SK-N-SH treated with all-trans-retinoic acid at 6 μM for 48 hours (cell line): ENCODE data around the gene HTR4.
A peak's percentile ranks its signal among the peaks of the same experiment; 100 is the strongest.
"Not testable (repeated sequence)": the region's sequence is repeated elsewhere in the genome, so short reads cannot be mapped to it uniquely, and the experiment has no call there.

Source experiments
- ATAC-seq: fragments of 200-7000 bp; cut with Tn5 transposase; 3 replicates; pipeline ENCODE4 v1.9.1; 2020; ENCODE audit warnings: mild to moderate bottlenecking, moderate library complexity
- ARNTL ChIP-seq: fragments of 450-650 bp; formaldehyde crosslinking; IDR thresholded peaks from 2 replicates; pipeline ENCODE4 v1.5.0; 2020; ENCODE audit warnings: low read depth, mild to moderate bottlenecking, moderate library complexity, borderline replicate concordance
- BACH2 ChIP-seq: fragments of 250-450 bp; sonication (Bioruptor Pico); IDR thresholded peaks from 2 replicates; pipeline ENCODE4 v1.9.0; 2021; ENCODE audit warnings: mild to moderate bottlenecking, borderline replicate concordance
- CSDC2 ChIP-seq: fragments of 250-450 bp; sonication (Bioruptor Pico); IDR thresholded peaks from 2 replicates; pipeline ENCODE4 v1.5.0; 2020; ENCODE audit warnings: mild to moderate bottlenecking, moderate library complexity
- ESRRG ChIP-seq: fragments of 250-450 bp; sonication (Bioruptor Pico); IDR thresholded peaks from 2 replicates; pipeline ENCODE4 v1.6.1; 2021; ENCODE audit warnings: mild to moderate bottlenecking
- GLIS3 ChIP-seq: fragments of 250-450 bp; sonication (Bioruptor Pico); IDR thresholded peaks from 2 replicates; pipeline ENCODE4 v1.5.0; 2020; ENCODE audit warnings: mild to moderate bottlenecking, moderate library complexity
- ISL1 ChIP-seq: fragments of 250-450 bp; sonication (Bioruptor Pico); IDR thresholded peaks from 2 replicates; pipeline ENCODE4 v2.1.2; 2022; ENCODE audit warnings: mild to moderate bottlenecking, moderate library complexity
- PPARA ChIP-seq: fragments of 250-450 bp; sonication (Bioruptor Pico); IDR thresholded peaks from 2 replicates; pipeline ENCODE4 v1.5.0; 2020; ENCODE audit warnings: mild to moderate bottlenecking, borderline replicate concordance
- TCF4 ChIP-seq: fragments of 250-450 bp; sonication (Bioruptor Pico); IDR thresholded peaks from 2 replicates; pipeline ENCODE4 v1.8.0; 2021; ENCODE audit warnings: mild to moderate bottlenecking, moderate library complexity, borderline replicate concordance
- TOX ChIP-seq: fragments of 250-450 bp; sonication (Bioruptor Pico); IDR thresholded peaks from 2 replicates; pipeline ENCODE4 v1.8.0; 2021; ENCODE audit warnings: mild to moderate bottlenecking, moderate library complexity, borderline replicate concordance
- ZC3H10 ChIP-seq: fragments of 250-450 bp; sonication (Bioruptor Pico); IDR thresholded peaks from 2 replicates; pipeline ENCODE4 v1.5.1; 2021; ENCODE audit warnings: mild to moderate bottlenecking, moderate library complexity
- ZFP3 ChIP-seq: fragments of 250-450 bp; sonication (Bioruptor Pico); IDR thresholded peaks from 2 replicates; pipeline ENCODE4 v1.5.0; 2020; ENCODE audit warnings: mild to moderate bottlenecking, moderate library complexity
- ZFP30 ChIP-seq: fragments of 450-650 bp; formaldehyde crosslinking; IDR thresholded peaks from 2 replicates; pipeline ENCODE4 v1.5.0; 2022; ENCODE audit warnings: mild to moderate bottlenecking, moderate library complexity
- ZNF70 ChIP-seq: fragments of 450-650 bp; formaldehyde crosslinking; IDR thresholded peaks from 2 replicates; pipeline ENCODE4 v1.5.0; 2020; ENCODE audit warnings: mild to moderate bottlenecking, moderate library complexity
- ZNF8 ChIP-seq: fragments of 450-650 bp; formaldehyde crosslinking; IDR thresholded peaks from 2 replicates; pipeline ENCODE4 v1.5.0; 2020; ENCODE audit warnings: mild to moderate bottlenecking, moderate library complexity
- TF ChIP-seq, protein P1 (sequence below): fragments of 250-450 bp; sonication (Bioruptor Pico); IDR thresholded peaks from 2 replicates; pipeline ENCODE4 v1.5.0; 2020; ENCODE audit warnings: mild to moderate bottlenecking, moderate library complexity
- TF ChIP-seq, protein P2 (sequence below): fragments of 250-450 bp; sonication (Bioruptor Pico); IDR thresholded peaks from 2 replicates; pipeline ENCODE4 v1.8.0; 2020; ENCODE audit warnings: mild to moderate bottlenecking, moderate library complexity, borderline replicate concordance
- TF ChIP-seq, protein P3 (sequence below): fragments of 250-450 bp; sonication (Bioruptor Pico); IDR thresholded peaks from 2 replicates; pipeline ENCODE4 v1.5.1; 2020; ENCODE audit warnings: low read depth, mild to moderate bottlenecking, moderate library complexity
- TF ChIP-seq, protein P4 (sequence below): fragments of 250-450 bp; sonication (Bioruptor Pico); IDR thresholded peaks from 2 replicates; pipeline ENCODE4 v1.8.0; 2021; ENCODE audit warnings: low read depth, mild to moderate bottlenecking, moderate library complexity, borderline replicate concordance
- TF ChIP-seq, protein P5 (sequence below): fragments of 250-450 bp; sonication (Bioruptor Pico); IDR thresholded peaks from 2 replicates; pipeline ENCODE4 v1.5.1; 2021; ENCODE audit warnings: mild to moderate bottlenecking, moderate library complexity

HTR4 gene

DNA sequence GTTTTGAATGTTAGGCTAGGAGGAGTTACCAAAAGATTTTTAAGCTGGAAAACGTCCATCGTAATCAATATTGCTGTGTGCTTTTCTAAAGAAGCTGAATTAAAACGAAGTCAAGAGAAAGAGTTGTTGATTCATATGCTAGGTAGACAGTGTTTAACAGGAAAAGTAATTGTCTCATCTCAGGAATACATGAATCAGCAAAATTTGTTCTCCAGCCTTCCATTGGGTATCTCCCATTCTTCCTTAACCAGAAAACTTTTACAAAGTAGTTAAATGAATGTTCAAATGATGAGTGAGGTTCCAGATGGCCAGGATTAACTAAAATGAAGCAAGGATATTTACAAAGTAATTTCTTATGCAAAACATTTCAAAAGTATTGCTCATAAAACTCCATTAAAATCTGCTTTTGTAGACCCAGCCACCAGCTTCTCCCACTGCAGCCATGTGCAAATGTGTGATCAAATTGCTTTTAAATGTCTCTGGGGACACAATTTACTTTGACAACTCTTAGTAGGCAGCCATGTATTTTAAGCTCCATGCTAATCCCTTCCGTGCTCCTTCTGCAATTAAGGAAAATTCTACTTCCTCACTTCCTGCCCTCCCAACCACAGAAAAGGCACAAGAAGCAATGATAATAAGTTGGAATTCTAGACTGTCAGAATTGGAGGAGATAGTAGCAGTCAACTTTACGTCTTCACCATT, 121.2 kb downstream of the HTR4 start:
- TF ChIP-seq, protein P1, sequence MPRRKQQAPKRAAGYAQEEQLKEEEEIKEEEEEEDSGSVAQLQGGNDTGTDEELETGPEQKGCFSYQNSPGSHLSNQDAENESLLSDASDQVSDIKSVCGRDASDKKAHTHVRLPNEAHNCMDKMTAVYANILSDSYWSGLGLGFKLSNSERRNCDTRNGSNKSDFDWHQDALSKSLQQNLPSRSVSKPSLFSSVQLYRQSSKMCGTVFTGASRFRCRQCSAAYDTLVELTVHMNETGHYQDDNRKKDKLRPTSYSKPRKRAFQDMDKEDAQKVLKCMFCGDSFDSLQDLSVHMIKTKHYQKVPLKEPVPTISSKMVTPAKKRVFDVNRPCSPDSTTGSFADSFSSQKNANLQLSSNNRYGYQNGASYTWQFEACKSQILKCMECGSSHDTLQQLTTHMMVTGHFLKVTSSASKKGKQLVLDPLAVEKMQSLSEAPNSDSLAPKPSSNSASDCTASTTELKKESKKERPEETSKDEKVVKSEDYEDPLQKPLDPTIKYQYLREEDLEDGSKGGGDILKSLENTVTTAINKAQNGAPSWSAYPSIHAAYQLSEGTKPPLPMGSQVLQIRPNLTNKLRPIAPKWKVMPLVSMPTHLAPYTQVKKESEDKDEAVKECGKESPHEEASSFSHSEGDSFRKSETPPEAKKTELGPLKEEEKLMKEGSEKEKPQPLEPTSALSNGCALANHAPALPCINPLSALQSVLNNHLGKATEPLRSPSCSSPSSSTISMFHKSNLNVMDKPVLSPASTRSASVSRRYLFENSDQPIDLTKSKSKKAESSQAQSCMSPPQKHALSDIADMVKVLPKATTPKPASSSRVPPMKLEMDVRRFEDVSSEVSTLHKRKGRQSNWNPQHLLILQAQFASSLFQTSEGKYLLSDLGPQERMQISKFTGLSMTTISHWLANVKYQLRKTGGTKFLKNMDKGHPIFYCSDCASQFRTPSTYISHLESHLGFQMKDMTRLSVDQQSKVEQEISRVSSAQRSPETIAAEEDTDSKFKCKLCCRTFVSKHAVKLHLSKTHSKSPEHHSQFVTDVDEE (CRISPR knock-in tag) = no peak
- TF ChIP-seq ARNTL (CRISPR knock-in tag) = no peak
- no peak for TF ChIP-seq BACH2 (CRISPR knock-in tag)
- no peak for TF ChIP-seq ZC3H10 (CRISPR knock-in tag)
- TF ChIP-seq, protein P2, sequence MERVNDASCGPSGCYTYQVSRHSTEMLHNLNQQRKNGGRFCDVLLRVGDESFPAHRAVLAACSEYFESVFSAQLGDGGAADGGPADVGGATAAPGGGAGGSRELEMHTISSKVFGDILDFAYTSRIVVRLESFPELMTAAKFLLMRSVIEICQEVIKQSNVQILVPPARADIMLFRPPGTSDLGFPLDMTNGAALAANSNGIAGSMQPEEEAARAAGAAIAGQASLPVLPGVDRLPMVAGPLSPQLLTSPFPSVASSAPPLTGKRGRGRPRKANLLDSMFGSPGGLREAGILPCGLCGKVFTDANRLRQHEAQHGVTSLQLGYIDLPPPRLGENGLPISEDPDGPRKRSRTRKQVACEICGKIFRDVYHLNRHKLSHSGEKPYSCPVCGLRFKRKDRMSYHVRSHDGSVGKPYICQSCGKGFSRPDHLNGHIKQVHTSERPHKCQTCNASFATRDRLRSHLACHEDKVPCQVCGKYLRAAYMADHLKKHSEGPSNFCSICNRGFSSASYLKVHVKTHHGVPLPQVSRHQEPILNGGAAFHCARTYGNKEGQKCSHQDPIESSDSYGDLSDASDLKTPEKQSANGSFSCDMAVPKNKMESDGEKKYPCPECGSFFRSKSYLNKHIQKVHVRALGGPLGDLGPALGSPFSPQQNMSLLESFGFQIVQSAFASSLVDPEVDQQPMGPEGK (CRISPR knock-in tag) = no peak
- no peak for ATAC-seq

DNA sequence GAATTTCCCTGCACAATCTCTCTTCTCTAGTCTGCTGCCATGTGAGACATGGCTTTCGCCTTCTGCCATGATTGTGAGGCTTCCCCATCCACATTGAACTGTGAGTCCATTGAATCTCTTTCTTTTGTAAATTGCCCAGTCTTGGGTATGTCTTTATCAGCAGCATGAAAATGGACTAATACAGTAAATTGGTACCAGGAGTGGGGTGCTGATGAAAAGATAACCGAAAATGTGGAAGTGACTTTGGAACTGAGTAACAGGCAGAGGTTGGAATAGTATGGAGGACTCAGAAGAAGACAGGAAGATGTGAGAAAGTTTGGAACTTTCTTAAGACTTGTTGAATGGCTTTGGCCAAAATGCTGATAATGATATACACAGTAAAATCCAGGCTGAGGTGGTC, 124.9 kb downstream of the HTR4 start:
- not testable (repeated sequence) for ATAC-seq

DNA sequence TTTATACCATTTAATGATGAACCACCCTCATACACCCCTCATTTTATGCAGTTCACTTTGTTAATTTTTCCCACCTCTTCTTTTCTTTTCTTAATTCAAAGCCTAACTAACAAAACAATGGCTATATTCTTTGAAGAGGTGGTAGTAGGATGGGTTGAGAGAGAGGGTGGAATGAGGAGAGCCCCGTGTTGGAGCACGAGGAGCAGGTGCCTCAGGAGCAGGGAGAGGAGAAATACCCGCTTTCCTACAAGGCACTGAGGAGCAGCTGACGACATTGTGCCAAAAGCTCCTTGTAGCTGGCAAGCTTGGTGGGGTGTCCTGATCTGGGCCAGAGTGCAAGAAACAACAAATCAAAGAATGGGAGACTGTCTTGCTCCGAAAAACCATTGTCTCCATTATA, 129.6 kb downstream of the HTR4 start:
- TF ChIP-seq ZNF8 (CRISPR knock-in tag) = no peak
- TF ChIP-seq, protein P3, sequence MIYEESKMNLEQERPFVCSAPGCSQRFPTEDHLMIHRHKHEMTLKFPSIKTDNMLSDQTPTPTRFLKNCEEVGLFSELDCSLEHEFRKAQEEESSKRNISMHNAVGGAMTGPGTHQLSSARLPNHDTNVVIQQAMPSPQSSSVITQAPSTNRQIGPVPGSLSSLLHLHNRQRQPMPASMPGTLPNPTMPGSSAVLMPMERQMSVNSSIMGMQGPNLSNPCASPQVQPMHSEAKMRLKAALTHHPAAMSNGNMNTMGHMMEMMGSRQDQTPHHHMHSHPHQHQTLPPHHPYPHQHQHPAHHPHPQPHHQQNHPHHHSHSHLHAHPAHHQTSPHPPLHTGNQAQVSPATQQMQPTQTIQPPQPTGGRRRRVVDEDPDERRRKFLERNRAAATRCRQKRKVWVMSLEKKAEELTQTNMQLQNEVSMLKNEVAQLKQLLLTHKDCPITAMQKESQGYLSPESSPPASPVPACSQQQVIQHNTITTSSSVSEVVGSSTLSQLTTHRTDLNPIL (CRISPR knock-in tag) = no peak
- no peak for TF ChIP-seq ZFP3 (CRISPR knock-in tag)
- TF ChIP-seq, all 23 proteins: peak for 0
- ATAC-seq = no peak

DNA sequence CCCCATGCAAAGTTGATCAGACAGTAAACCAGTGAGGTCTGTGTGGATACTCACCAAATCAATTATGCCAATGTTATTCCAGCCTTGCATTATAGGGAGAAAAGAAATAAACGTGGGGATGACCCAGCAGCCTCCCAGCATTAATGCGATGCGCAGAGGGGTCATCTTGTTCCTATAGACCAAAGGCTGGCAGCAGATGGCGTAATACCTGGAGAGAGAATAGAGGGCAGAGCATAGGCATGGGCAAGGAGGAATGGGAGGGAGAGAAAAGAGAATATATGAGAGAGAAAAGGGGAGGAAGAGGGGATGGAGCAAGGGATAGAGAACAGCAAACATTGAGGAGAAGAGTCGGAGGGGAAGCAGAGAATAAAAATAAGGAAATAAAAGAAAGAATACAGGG, 131.2 kb downstream of the HTR4 start:
- TF ChIP-seq CSDC2 (CRISPR knock-in tag) = no peak
- ATAC-seq = peak; percentile 45; the same call in 1 of the 3 replicates

DNA sequence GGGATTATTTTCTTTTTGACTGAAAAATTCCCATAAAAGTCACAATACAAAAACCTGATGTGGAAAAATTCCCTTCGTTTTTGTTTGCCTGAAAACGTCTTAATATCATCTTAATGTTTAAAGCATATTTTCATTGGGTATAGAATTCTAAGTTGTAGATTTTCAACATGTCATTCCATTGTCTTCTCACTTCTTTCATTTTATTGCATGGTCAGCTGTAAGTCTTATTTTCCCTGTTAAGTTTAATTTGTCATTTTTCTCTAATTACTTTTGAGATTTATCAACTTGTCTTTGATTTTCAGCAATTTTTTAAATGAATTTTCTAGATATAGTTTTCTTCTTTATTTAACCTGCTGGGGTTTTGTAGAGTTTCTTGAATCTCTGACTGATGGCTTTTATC, 138.9 kb downstream of the HTR4 start:
- no peak for ATAC-seq
- TF ChIP-seq BACH2 (CRISPR knock-in tag) (no peak), TCF4 (no peak), ISL1 (CRISPR knock-in tag) (no peak), PPARA (CRISPR knock-in tag) (no peak), ZNF70 (CRISPR knock-in tag) (no peak), GLIS3 (CRISPR knock-in tag) (no peak), ESRRG (CRISPR knock-in tag) (no peak), TOX (CRISPR knock-in tag) (no peak), ZFP3 (CRISPR knock-in tag) (no peak), ZC3H10 (CRISPR knock-in tag) (no peak), ARNTL (CRISPR knock-in tag) (no peak), ZFP30 (CRISPR knock-in tag) (no peak)
- TF ChIP-seq, protein P4, sequence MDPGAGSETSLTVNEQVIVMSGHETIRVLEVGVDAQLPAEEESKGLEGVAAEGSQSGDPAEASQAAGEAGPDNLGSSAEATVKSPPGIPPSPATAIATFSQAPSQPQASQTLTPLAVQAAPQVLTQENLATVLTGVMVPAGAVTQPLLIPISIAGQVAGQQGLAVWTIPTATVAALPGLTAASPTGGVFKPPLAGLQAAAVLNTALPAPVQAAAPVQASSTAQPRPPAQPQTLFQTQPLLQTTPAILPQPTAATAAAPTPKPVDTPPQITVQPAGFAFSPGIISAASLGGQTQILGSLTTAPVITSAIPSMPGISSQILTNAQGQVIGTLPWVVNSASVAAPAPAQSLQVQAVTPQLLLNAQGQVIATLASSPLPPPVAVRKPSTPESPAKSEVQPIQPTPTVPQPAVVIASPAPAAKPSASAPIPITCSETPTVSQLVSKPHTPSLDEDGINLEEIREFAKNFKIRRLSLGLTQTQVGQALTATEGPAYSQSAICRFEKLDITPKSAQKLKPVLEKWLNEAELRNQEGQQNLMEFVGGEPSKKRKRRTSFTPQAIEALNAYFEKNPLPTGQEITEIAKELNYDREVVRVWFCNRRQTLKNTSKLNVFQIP (CRISPR knock-in tag) = no peak
- TF ChIP-seq, protein P2 (CRISPR knock-in tag) = no peak
- TF ChIP-seq, protein P5, sequence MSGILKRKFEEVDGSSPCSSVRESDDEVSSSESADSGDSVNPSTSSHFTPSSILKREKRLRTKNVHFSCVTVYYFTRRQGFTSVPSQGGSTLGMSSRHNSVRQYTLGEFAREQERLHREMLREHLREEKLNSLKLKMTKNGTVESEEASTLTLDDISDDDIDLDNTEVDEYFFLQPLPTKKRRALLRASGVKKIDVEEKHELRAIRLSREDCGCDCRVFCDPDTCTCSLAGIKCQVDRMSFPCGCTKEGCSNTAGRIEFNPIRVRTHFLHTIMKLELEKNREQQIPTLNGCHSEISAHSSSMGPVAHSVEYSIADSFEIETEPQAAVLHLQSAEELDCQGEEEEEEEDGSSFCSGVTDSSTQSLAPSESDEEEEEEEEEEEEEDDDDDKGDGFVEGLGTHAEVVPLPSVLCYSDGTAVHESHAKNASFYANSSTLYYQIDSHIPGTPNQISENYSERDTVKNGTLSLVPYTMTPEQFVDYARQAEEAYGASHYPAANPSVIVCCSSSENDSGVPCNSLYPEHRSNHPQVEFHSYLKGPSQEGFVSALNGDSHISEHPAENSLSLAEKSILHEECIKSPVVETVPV (CRISPR knock-in tag) = no peak
- TF ChIP-seq, protein P1 (CRISPR knock-in tag) = no peak
